HepG2 (cell line): ENCODE results near the gene GMPPA.

ENCODE experiments used
- CTCF ChIP-seq: sonication (generic); formaldehyde crosslinking; IDR thresholded peaks from 2 replicates; pipeline ENCODE4 v1.5.0; 2020; ENCODE audit warnings: mild to moderate bottlenecking, missing genetic modification reagents, moderate library complexity
- ZNF704 ChIP-seq: sonication (generic); formaldehyde crosslinking; IDR thresholded peaks from 2 replicates; pipeline ENCODE4 v1.8.1; 2023; ENCODE audit warnings: mild to moderate bottlenecking, inconsistent platforms, moderate library complexity, missing genetic modification reagents, borderline replicate concordance

GRCh38 chr2:219491278-219491963 is 7.3 kb upstream of the GMPPA start:
- TF ChIP-seq ZNF704 (no peak), CTCF (no peak)
